Measurements from ENCODE around the gene ARNT2. TPM values are rescaled to one million over a fixed set of nuclear protein-coding genes. Genes with fewer than 3 reads are reported as not detected.

The ARNT2 gene
- polyA plus RNA-seq, 1 of the 3 experiments (the other 2 are of a cell fraction): 17.0 TPM

GRCh38 chr15:80549191-80549590, 145.0 kb downstream of the ARNT2 start (continued):
- peak; percentile 55; the same call in 1 of the 2 replicates for TF ChIP-seq FOXM1 (IDR thresholded peaks at IDR 0.05; ENCODE audit: low read depth)
- TF ChIP-seq GABPA (IDR thresholded peaks at IDR 0.05; ENCODE audit: low read depth): no peak
- no peak for TF ChIP-seq EZH2phosphoT487 (IDR thresholded peaks at IDR 0.05; ENCODE audit: borderline replicate concordance, low read depth)
- peak; percentile 63; the same call in 1 of the 2 replicates for TF ChIP-seq MEF2A (IDR thresholded peaks at IDR 0.05; ENCODE audit: borderline replicate concordance, low read depth)
- TF ChIP-seq PBX3 (IDR thresholded peaks at IDR 0.05): 0 out of 2 replicates have a peak, but pooled peaks have one; percentile 35
- no peak for TF ChIP-seq SMC3 (IDR thresholded peaks at IDR 0.05; ENCODE audit: low read depth, low read length)
- TF ChIP-seq, protein P1, sequence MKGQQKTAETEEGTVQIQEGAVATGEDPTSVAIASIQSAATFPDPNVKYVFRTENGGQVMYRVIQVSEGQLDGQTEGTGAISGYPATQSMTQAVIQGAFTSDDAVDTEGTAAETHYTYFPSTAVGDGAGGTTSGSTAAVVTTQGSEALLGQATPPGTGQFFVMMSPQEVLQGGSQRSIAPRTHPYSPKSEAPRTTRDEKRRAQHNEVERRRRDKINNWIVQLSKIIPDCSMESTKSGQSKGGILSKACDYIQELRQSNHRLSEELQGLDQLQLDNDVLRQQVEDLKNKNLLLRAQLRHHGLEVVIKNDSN (IDR thresholded peaks at IDR 0.05; ENCODE audit: borderline replicate concordance, low read depth): no peak
- TF ChIP-seq, protein P2, sequence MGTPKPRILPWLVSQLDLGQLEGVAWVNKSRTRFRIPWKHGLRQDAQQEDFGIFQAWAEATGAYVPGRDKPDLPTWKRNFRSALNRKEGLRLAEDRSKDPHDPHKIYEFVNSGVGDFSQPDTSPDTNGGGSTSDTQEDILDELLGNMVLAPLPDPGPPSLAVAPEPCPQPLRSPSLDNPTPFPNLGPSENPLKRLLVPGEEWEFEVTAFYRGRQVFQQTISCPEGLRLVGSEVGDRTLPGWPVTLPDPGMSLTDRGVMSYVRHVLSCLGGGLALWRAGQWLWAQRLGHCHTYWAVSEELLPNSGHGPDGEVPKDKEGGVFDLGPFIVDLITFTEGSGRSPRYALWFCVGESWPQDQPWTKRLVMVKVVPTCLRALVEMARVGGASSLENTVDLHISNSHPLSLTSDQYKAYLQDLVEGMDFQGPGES (IDR thresholded peaks at IDR 0.05; ENCODE audit: low read depth, low read length): no peak
- TF ChIP-seq JUND (IDR thresholded peaks at IDR 0.05): peak; percentile 79
- no peak for TF ChIP-seq GATA2 (CRISPR knock-in tag; IDR thresholded peaks at IDR 0.05)
- peak; percentile 65 for TF ChIP-seq RXRA (IDR thresholded peaks at IDR 0.05; ENCODE audit: borderline replicate concordance, low read depth)
- TF ChIP-seq TCF12 (IDR thresholded peaks at IDR 0.05): peak; percentile 93
- peak; percentile 76 for TF ChIP-seq FOSL2 (IDR thresholded peaks at IDR 0.05; ENCODE audit: borderline replicate concordance, low read depth)
- no peak for TF ChIP-seq NRF1 (IDR thresholded peaks at IDR 0.05; ENCODE audit: low read depth, low read length)
- TF ChIP-seq SIN3A (IDR thresholded peaks at IDR 0.05; ENCODE audit: borderline replicate concordance, low read depth, low read length): no peak
- TF ChIP-seq CHD2 (IDR thresholded peaks at IDR 0.05; ENCODE audit: low read length, partially characterized antibody): no peak
- no peak for TF ChIP-seq RCOR1 (IDR thresholded peaks at IDR 0.05; ENCODE audit: low read length)
- TF ChIP-seq, protein P3, sequence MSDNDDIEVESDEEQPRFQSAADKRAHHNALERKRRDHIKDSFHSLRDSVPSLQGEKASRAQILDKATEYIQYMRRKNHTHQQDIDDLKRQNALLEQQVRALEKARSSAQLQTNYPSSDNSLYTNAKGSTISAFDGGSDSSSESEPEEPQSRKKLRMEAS (IDR thresholded peaks at IDR 0.05; ENCODE audit: low read depth): no peak
- TF ChIP-seq, protein P4, sequence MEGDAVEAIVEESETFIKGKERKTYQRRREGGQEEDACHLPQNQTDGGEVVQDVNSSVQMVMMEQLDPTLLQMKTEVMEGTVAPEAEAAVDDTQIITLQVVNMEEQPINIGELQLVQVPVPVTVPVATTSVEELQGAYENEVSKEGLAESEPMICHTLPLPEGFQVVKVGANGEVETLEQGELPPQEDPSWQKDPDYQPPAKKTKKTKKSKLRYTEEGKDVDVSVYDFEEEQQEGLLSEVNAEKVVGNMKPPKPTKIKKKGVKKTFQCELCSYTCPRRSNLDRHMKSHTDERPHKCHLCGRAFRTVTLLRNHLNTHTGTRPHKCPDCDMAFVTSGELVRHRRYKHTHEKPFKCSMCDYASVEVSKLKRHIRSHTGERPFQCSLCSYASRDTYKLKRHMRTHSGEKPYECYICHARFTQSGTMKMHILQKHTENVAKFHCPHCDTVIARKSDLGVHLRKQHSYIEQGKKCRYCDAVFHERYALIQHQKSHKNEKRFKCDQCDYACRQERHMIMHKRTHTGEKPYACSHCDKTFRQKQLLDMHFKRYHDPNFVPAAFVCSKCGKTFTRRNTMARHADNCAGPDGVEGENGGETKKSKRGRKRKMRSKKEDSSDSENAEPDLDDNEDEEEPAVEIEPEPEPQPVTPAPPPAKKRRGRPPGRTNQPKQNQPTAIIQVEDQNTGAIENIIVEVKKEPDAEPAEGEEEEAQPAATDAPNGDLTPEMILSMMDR (IDR thresholded peaks at IDR 0.05): no peak
- TF ChIP-seq TEAD4 (IDR thresholded peaks at IDR 0.05; ENCODE audit: borderline replicate concordance, insufficient read depth): peak; percentile 85
- no peak for TF ChIP-seq ELF1 (IDR thresholded peaks at IDR 0.05)
- no peak for TF ChIP-seq USF2 (IDR thresholded peaks at IDR 0.05; ENCODE audit: borderline replicate concordance, low read depth, low read length)
- no peak for TF ChIP-seq RAD21 (IDR thresholded peaks at IDR 0.05; ENCODE audit: low read length)
- TF ChIP-seq POLR2AphosphoS5 (IDR thresholded peaks at IDR 0.05; ENCODE audit: low read depth, low read length): no peak
